GM12878 (cell line): ENCODE measurements around the gene TFDP1. TPM values are rescaled to one million over a fixed set of nuclear protein-coding genes. Genes with fewer than 3 reads are reported as not detected.

Experiments
- ATAC-seq: fragments of 200-7000 bp; cut with Tn5 transposase; 3 replicates; pipeline ENCODE4 v1.9.1; 2020; ENCODE audit warnings: mild to moderate bottlenecking, moderate library complexity
- BruUV-seq: library from RNA; stranded (reverse); fragments of 400-500 nt; replicated peaks from 2 replicates; lab custom pipeline; 2021; lab: Mats Ljungman, UMichigan
- CTCF ChIA-PET: fragments of 300-600 bp; sonication (Branson Sonifier 250); formaldehyde crosslinking; extraction: SDS; loops from one replicate; lab custom pipeline; 2021; ENCODE audit warnings: inconsistent platforms; lab: Yijun Ruan, JAX
- POLR2A ChIA-PET: fragments of 350-600 bp; formaldehyde crosslinking; extraction: SDS; loops from one replicate; lab custom pipeline; 2021; ENCODE audit warnings: inconsistent platforms; lab: Charles Lee
- RAD21 ChIA-PET: fragments of 300-600 bp; sonication (Branson Sonifier 250); formaldehyde crosslinking; loops from one replicate; lab custom pipeline; 2023; ENCODE audit warnings: antibody characterized with exemption; ENCODE audit not compliant: unreplicated experiment; lab: Charles Lee
- SMC1A ChIA-PET: fragments of 300-600 bp; sonication (Branson Sonifier 250); formaldehyde crosslinking; loops from one replicate; lab custom pipeline; 2023; ENCODE audit not compliant: unreplicated experiment, uncharacterized antibody; lab: Charles Lee
- DNase-seq: peaks from one replicate; pipeline ENCODE4 v3.0.0-alpha.2; 2011; ENCODE audit warnings: low read depth, low spot score
- FAIRE-seq: peaks from 3 replicates; lab custom pipeline; 2011; peaks lifted over from hg19 to GRCh38; lab: Jason Lieb, UNC
- H2AFZ ChIP-seq: 2 replicates; pipeline ENCODE4 v1.6.0; 2011; ENCODE audit warnings: low read depth, low read length, control low read depth; ENCODE audit not compliant: control insufficient read depth
- H3K27ac ChIP-seq: 2 replicates; pipeline ENCODE4 v1.5.1; 2011; ENCODE audit warnings: control low read depth; ENCODE audit not compliant: control insufficient read depth, insufficient read depth
- H3K27me3 ChIP-seq, 2 experiments: replicated peaks in 1 of 2; 2 replicates each; pipeline versions ENCODE4 v1.6.0 to v1.6.1; 2011; ENCODE audit warnings: low read length in 1 of 2; ENCODE audit not compliant: control insufficient read depth in 2 of 2, insufficient read depth in 2 of 2
- H3K36me3 ChIP-seq, 2 experiments: 2 replicates each; pipeline ENCODE4 v1.5.1; 2011; ENCODE audit warnings: low read length in 1 of 2; ENCODE audit not compliant: control insufficient read depth in 2 of 2, insufficient read depth in 2 of 2
- H3K4me1 ChIP-seq: 2 replicates; pipeline ENCODE4 v1.6.1; 2011; ENCODE audit warnings: mild to moderate bottlenecking, low read length, moderate library complexity, mixed read lengths; ENCODE audit not compliant: control insufficient read depth, insufficient read depth
- H3K4me2 ChIP-seq: 2 replicates; pipeline ENCODE4 v1.6.0; 2011; ENCODE audit warnings: control low read depth; ENCODE audit not compliant: control insufficient read depth, insufficient read depth
- H3K4me3 ChIP-seq: fragments of 200-600 bp; sonication (generic); 2 replicates; pipeline ENCODE4 v1.5.1; 2016
- H3K79me2 ChIP-seq: 2 replicates; pipeline ENCODE4 v1.6.0; 2011; ENCODE audit warnings: low read length; ENCODE audit not compliant: control insufficient read depth, insufficient read depth
- H3K9ac ChIP-seq: 2 replicates; pipeline ENCODE4 v1.8.0; 2011; ENCODE audit warnings: low read length, control low read depth, mixed read lengths; ENCODE audit not compliant: control insufficient read depth, insufficient read depth
- H3K9me3 ChIP-seq: replicated peaks from 3 replicates; pipeline ENCODE4 v1.5.1; 2011; ENCODE audit warnings: mild to moderate bottlenecking, low read length; ENCODE audit not compliant: control insufficient read depth, insufficient read depth
- H4K20me1 ChIP-seq: 2 replicates; pipeline ENCODE4 v1.6.0; 2011; ENCODE audit not compliant: control insufficient read depth, insufficient read depth
- ATF3 ChIP-seq: IDR thresholded peaks from 2 replicates; pipeline ENCODE4 v1.6.1; 2011; ENCODE audit warnings: low read depth, mild to moderate bottlenecking, low read length, moderate library complexity, borderline replicate concordance; ENCODE audit errors: extremely low read depth
- MTA3 ChIP-seq: IDR thresholded peaks from 2 replicates; pipeline ENCODE4 v1.6.1; 2012; ENCODE audit warnings: low read length, inconsistent platforms, borderline replicate concordance
- SIN3A ChIP-seq: IDR thresholded peaks from 2 replicates; pipeline ENCODE4 v1.6.1; 2012; ENCODE audit warnings: low read depth, low read length, improper control_type of control experiment
- USF2 ChIP-seq: IDR thresholded peaks from 2 replicates; pipeline ENCODE4 v1.6.1; 2011; ENCODE audit warnings: low read depth, low read length, improper control_type of control experiment, borderline replicate concordance
- WGBS: methylation state at CpG from one replicate; pipeline ENCODE4 v1.1.6; 2016; ENCODE audit warnings: low lambda C conversion rate; ENCODE audit not compliant: insufficient replicate concordance, insufficient coverage; ENCODE audit errors: missing lambda C conversion rate; 5-methylcytosine and 5-hydroxymethylcytosine counted together
- in situ Hi-C: fragments of 300-500 bp; cut with MboI; formaldehyde crosslinking; loops from 9 replicates; pipeline ENCODE4 v1.14.3; 2018; ENCODE audit warnings: mixed read lengths
- intact Hi-C: fragments of 100-400 bp; cut with micrococcal nuclease; formaldehyde crosslinking; loops from one replicate; pipeline ENCODE4 v1.14.2; 2022; ENCODE audit not compliant: unreplicated experiment
- polyA plus RNA-seq, 11 experiments: library from polyadenylated mRNA; depleted of rRNA in 4 of 11; unstranded in 6 of 11; stranded (reverse) in 5 of 11; fragments of >200 nt; fragmentation: Nextera tagmentation in 4 of 11; fragmentation: Illumina TruSeq in 1 of 11; extraction: Ambion mirVana in 4 of 11; extraction: Trizol in 1 of 11; gene quantifications; 1 replicate in 1 of 11; 2 replicates in 10 of 11; pipeline versions ENCODE4 v1.2.1 to v1.2.3, GENCODE V29; 2011 to 2016; ENCODE audit warnings: inconsistent platforms in 2 of 11, missing spikeins in 2 of 11, low read depth in 1 of 11
- total RNA-seq, 4 experiments: library from RNA; depleted of rRNA in 3 of 4; stranded (reverse); fragments of >200 nt in 3 of 4; fragmentation: Illumina TruSeq in 1 of 4; extraction: Trizol in 1 of 4; gene quantifications; 2 replicates each; pipeline versions ENCODE4 v1.2.1 to v1.2.3, GENCODE V29; 2013 to 2021

The TFDP1 gene
- total and polyA plus RNA-seq, 10 of the 15 experiments (the other 5 are each of a cell fraction or from before 2014, with no cell fraction given), result 37.7 to 254 (median 119) TPM

- H2AFZ ChIP-seq, result no peak overlapping the region
- H3K27ac ChIP-seq, result no peak overlapping the region
- intact Hi-C loops, result no loop called here
- WGBS, result 98% methylated on average over 29 of the region's 34 CpGs
- no peak for TF ChIP-seq USF2
- TF ChIP-seq ATF3, result no peak
- TF ChIP-seq MTA3, result no peak
- TF ChIP-seq SIN3A, result no peak
- no peaks in the 10 kb centered on the region for H3K27me3 ChIP-seq
- no peaks in the 10 kb centered on the region for H3K9me3 ChIP-seq
- ATAC-seq (no peak), FAIRE-seq (no peak), DNase-seq (no peak)
- no peak overlapping the region for H3K9ac ChIP-seq
- in situ Hi-C loops, result no loop called here
- CTCF ChIA-PET, result no interaction called here
- H3K79me2 ChIP-seq, result peaks cover 35% of the 10 kb centered on the region
- H3K4me2 ChIP-seq, result no peak overlapping the region
- POLR2A ChIA-PET, result no interaction called here
- BruUV-seq, result no TSS peak
- RAD21 ChIA-PET, result no interaction called here
- H3K4me1 ChIP-seq, result peaks cover 3% of the 10 kb centered on the region; the same call in 1 of the 2 replicates
- peaks cover 14 to 15% of the 10 kb centered on the region in 2 experiments; a peak in 3 of 4 replicates for H3K36me3 ChIP-seq
- H3K4me3 ChIP-seq, result no peak overlapping the region
- SMC1A ChIA-PET, result no interaction called here
- H4K20me1 ChIP-seq, result no peaks in the 10 kb centered on the region
Measured at GRCh38 chr13:113605866-113606438, 21.4 kb downstream of the TFDP1 start.
